ENCODE measurements around the gene RAPGEF4. TPM values are rescaled to one million over a fixed set of nuclear protein-coding genes. Genes with fewer than 3 reads are reported as not detected.

RAPGEF4 gene
- total and polyA plus RNA-seq, 2 of the 13 experiments (the other 11 are each of a cell fraction or from before 2014, with no cell fraction given): 0.78 to 0.91 TPM

- TF ChIP-seq, protein P1, sequence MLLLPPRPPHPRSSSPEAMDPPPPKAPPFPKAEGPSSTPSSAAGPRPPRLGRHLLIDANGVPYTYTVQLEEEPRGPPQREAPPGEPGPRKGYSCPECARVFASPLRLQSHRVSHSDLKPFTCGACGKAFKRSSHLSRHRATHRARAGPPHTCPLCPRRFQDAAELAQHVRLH (CRISPR knock-in tag; IDR thresholded peaks at IDR 0.05; ENCODE audit: borderline replicate concordance, low read depth): no peak
- TF ChIP-seq BORCS8-MEF2B (CRISPR knock-in tag; IDR thresholded peaks at IDR 0.05) (no peak), ZNF772 (CRISPR knock-in tag; IDR thresholded peaks at IDR 0.05) (no peak), DMTF1 (CRISPR knock-in tag; IDR thresholded peaks at IDR 0.05) (no peak), ZNF33A (CRISPR knock-in tag; IDR thresholded peaks at IDR 0.05; ENCODE audit: borderline replicate concordance) (no peak), NBN (conservative IDR thresholded peaks at IDR 0.05) (no peak), ZNF577 (CRISPR knock-in tag; IDR thresholded peaks at IDR 0.05; ENCODE audit: borderline replicate concordance, low read depth) (no peak), SUZ12 (IDR thresholded peaks at IDR 0.05; ENCODE audit: low read depth, low read length) (no peak)
- TF ChIP-seq, protein P2, sequence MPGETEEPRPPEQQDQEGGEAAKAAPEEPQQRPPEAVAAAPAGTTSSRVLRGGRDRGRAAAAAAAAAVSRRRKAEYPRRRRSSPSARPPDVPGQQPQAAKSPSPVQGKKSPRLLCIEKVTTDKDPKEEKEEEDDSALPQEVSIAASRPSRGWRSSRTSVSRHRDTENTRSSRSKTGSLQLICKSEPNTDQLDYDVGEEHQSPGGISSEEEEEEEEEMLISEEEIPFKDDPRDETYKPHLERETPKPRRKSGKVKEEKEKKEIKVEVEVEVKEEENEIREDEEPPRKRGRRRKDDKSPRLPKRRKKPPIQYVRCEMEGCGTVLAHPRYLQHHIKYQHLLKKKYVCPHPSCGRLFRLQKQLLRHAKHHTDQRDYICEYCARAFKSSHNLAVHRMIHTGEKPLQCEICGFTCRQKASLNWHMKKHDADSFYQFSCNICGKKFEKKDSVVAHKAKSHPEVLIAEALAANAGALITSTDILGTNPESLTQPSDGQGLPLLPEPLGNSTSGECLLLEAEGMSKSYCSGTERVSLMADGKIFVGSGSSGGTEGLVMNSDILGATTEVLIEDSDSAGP (CRISPR knock-in tag; IDR thresholded peaks at IDR 0.05; ENCODE audit: borderline replicate concordance): no peak
Measured at GRCh38 chr2:172930871-172931255, 195.2 kb downstream of the RAPGEF4 start (continued).

Data from HepG2 (cell line).